Stromal cell of bone marrow (primary cell): ENCODE measurements around the gene TUBB8B.
"Not testable (repeated sequence)": the region's sequence is repeated elsewhere in the genome, so short reads cannot be mapped to it uniquely, and the experiment has no call there.

ENCODE experiments used
- DNase-seq: peaks from one replicate; pipeline ENCODE4 v3.0.0-alpha.2; 2012; ENCODE audit warnings: low read depth

Gene TUBB8B

DNA sequence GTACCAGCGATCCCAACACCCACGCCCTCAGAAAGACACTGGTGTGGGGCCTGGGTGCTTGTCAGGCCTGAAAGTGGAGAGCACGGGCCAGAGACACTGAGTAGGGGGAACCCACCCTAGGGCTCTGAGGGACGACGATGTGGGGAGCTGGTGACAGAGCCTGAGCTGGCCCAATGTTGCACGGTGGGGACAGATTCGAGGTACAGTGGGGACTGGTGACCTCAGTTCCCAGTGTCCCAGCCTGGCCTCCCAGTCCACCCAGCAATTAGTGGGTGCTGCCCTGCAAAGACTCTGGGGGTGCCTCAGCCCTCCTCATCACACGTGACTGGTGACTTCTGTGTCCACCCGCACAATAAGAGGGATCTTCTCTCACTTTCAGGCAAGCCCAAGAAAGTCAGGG, 36.6 kb downstream of the TUBB8B start:
- DNase-seq: not testable (repeated sequence)

- DNase-seq: not testable (repeated sequence)
Observed at GRCh38 chr18:11383-12274, 37.8 kb downstream of the TUBB8B start.

DNA sequence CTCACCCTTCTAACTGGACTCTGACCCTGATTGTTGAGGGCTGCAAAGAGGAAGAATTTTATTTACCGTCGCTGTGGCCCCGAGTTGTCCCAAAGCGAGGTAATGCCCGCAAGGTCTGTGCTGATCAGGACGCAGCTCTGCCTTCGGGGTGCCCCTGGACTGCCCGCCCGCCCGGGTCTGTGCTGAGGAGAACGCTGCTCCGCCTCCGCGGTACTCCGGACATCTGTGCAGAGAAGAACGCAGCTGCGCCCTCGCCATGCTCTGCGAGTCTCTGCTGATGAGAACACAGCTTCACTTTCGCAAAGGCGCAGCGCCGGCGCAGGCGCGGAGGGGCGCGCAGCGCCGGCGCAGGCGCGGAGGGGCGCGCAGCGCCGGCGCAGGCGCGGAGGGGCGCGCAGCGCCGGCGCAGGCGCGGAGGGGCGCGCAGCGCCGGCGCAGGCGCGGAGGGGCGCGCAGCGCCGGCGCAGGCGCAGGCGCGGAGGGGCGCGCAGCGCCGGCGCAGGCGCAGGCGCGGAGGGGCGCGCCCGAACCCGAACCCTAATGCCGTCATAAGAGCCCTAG, 38.7 kb downstream of the TUBB8B start:
- DNase-seq: not testable (repeated sequence)

DNA sequence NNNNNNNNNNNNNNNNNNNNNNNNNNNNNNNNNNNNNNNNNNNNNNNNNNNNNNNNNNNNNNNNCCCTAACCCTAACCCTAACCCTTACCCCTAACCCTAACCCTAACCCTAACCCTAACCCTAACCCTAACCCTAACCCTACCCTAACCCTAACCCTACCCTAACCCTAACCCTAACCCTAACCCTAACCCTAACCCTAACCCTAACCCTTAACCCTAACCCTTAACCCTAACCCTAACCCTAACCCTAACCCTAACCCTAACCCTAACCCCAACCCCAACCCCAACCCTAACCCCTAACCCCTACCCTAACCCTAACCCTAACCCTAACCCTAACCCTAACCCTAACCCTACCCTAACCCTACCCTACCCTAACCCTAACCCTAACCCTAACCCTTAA, 39.5 kb downstream of the TUBB8B start:
- DNase-seq: not testable (repeated sequence)
